Common myeloid progenitor, CD34-positive (primary cell): ENCODE data around the gene TNFSF13B.
A peak's percentile ranks its signal among the peaks of the same experiment; 100 is the strongest.
"Not testable (repeated sequence)": the region's sequence is repeated elsewhere in the genome, so short reads cannot be mapped to it uniquely, and the experiment has no call there.

Source experiments
- CTCF ChIA-PET: fragments of 350-600 bp; sonication (Branson Sonifier 250); formaldehyde crosslinking; loops from one replicate; lab custom pipeline; 2021; ENCODE audit warnings: antibody characterized with exemption; lab: Charles Lee
- POLR2A ChIA-PET: fragments of 350-600 bp; sonication (Branson Sonifier 250); formaldehyde crosslinking; loops from one replicate; lab custom pipeline; 2021; ENCODE audit warnings: antibody characterized with exemption; lab: Charles Lee
- DNase-seq, 3 donors: peaks; one replicate each; pipeline versions ENCODE4 v3.0.0 to v3.0.0-alpha.2; 2013
- H3K27ac ChIP-seq, 2 experiments: 1 replicate in 1 of 2; 2 replicates in 1 of 2; pipeline ENCODE4 v1.7.0; 2013; ENCODE audit warnings: inconsistent platforms in 2 of 2, low read length in 2 of 2, mild to moderate bottlenecking in 2 of 2, low read depth in 1 of 2, moderate library complexity in 1 of 2; ENCODE audit not compliant: severe bottlenecking in 2 of 2, insufficient read depth in 1 of 2, poor library complexity in 1 of 2
- H3K27me3 ChIP-seq, 5 experiments: replicated peaks in 2 of 5; 1 replicate in 3 of 5; 2 replicates in 2 of 5; pipeline versions ENCODE4 v1.6.1 to v1.7.0; 2013; ENCODE audit warnings: low read length in 4 of 5, mild to moderate bottlenecking in 2 of 5, moderate library complexity in 2 of 5, inconsistent platforms in 1 of 5; ENCODE audit not compliant: insufficient read depth in 5 of 5, control insufficient read depth in 4 of 5
- H3K36me3 ChIP-seq, 4 experiments: 1 replicate in 2 of 4; 2 replicates in 2 of 4; pipeline versions ENCODE4 v1.6.1 to v1.7.0; 2013; ENCODE audit warnings: low read length in 3 of 4, control low read depth in 1 of 4, mild to moderate bottlenecking in 1 of 4; ENCODE audit not compliant: control insufficient read depth in 4 of 4, insufficient read depth in 4 of 4
- H3K4me1 ChIP-seq, 4 experiments: 1 replicate in 3 of 4; 2 replicates in 1 of 4; pipeline versions ENCODE4 v1.6.1 to v1.7.1; 2013; ENCODE audit warnings: low read length in 3 of 4, mild to moderate bottlenecking in 3 of 4, control low read depth in 1 of 4, inconsistent platforms in 1 of 4, moderate library complexity in 1 of 4; ENCODE audit not compliant: control insufficient read depth in 4 of 4, insufficient read depth in 4 of 4; ENCODE audit errors: control extremely low read depth in 1 of 4
- H3K4me3 ChIP-seq, 7 experiments: 1 replicate in 4 of 7; 2 replicates in 3 of 7; pipeline versions ENCODE4 v1.5.1 to v1.7.0; 2013; ENCODE audit warnings: mild to moderate bottlenecking in 7 of 7, low read length in 6 of 7, moderate library complexity in 6 of 7, inconsistent platforms in 2 of 7, low read depth in 2 of 7, control low read depth in 1 of 7; ENCODE audit not compliant: insufficient read depth in 4 of 7, control insufficient read depth in 1 of 7; ENCODE audit errors: extremely low read depth in 1 of 7
- H3K9me3 ChIP-seq, 5 experiments: 1 replicate in 4 of 5; 2 replicates in 1 of 5; pipeline versions ENCODE4 v1.6.1 to v1.7.1; 2013; ENCODE audit warnings: low read length in 4 of 5, mild to moderate bottlenecking in 2 of 5, inconsistent platforms in 1 of 5, low read depth in 1 of 5, moderate library complexity in 1 of 5; ENCODE audit not compliant: control insufficient read depth in 4 of 5, insufficient read depth in 2 of 5; ENCODE audit errors: control extremely low read depth in 1 of 5
- WGBS: methylation state at CpG from one replicate; pipeline ENCODE4 v1.1.5; 2013; ENCODE audit not compliant: insufficient coverage; 5-methylcytosine and 5-hydroxymethylcytosine counted together

The TNFSF13B gene

GRCh38 chr13:108230377-108230776 lies 39.1 kb upstream of the TNFSF13B start:
- DNase-seq = no peak
- Histone ChIP-seq H3K4me1 (peaks cover 11 to 17% (median 12%) of the 10 kb centered on the region in 4 experiments), H3K9me3 (no peaks in the 10 kb centered on the region), H3K27me3 (no peaks in the 10 kb centered on the region), H3K4me3 (no peak overlapping the region), H3K27ac (no peak overlapping the region), H3K36me3 (peaks cover 0 to 7% (median 4%) of the 10 kb centered on the region in 4 experiments)
- ChIA-PET CTCF (interaction anchor here (1.0 to 1.7 kb wide), 2 partner anchors 12 to 42 kb away, joined by 3 to 6 read pairs; partner anchors contain the start of gene ABHD13), POLR2A (no interaction called here)

DNA sequence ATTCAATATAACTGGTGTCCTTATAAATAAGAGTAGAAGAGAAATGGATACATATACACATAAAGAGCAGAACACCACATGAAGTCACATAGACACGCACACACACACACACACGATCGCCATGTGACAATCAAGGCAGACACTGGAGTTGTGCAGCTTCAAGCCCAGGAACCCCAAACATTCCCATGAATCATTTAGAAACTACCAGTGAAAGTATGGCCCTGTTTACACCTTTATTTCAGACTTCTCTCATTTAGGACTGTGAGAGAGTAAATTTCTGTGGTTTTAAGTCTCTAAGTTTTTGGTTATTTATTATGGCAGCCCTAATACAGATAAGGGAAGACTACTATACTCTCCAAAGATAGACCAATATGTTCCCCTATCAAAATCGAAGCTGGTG lies 20.4 kb upstream of the TNFSF13B start:
- Histone ChIP-seq H3K9me3 (peaks cover 4 to 30% (median 5%) of the 10 kb centered on the region in 5 experiments), H3K4me1 (no peaks in the 10 kb centered on the region), H3K36me3 (peaks cover 0 to 2% (median under 1%) of the 10 kb centered on the region in 4 experiments), H3K27ac (no peak overlapping the region), H3K27me3 (no peaks in the 10 kb centered on the region), H3K4me3 (no peak overlapping the region)
- ChIA-PET POLR2A (no interaction called here), CTCF (no interaction called here)
- WGBS = 100% methylated on average over 3 of the region's 4 CpGs
- DNase-seq = no peak

GRCh38 chr13:108257248-108257647 lies 12.3 kb upstream of the TNFSF13B start:
- no peaks in the 10 kb centered on the region for H3K4me1 ChIP-seq
- no peak overlapping the region for H3K4me3 ChIP-seq
- 80% methylated on average over 1 of the region's 2 CpGs for WGBS
- H3K36me3 ChIP-seq = no peaks in the 10 kb centered on the region
- peak in 2 of 3 donors; percentile 35 to 53 for DNase-seq
- CTCF ChIA-PET = no interaction called here
- H3K9me3 ChIP-seq = no peaks in the 10 kb centered on the region
- no peaks in the 10 kb centered on the region for H3K27me3 ChIP-seq
- POLR2A ChIA-PET = no interaction called here
- no peak overlapping the region for H3K27ac ChIP-seq

DNA sequence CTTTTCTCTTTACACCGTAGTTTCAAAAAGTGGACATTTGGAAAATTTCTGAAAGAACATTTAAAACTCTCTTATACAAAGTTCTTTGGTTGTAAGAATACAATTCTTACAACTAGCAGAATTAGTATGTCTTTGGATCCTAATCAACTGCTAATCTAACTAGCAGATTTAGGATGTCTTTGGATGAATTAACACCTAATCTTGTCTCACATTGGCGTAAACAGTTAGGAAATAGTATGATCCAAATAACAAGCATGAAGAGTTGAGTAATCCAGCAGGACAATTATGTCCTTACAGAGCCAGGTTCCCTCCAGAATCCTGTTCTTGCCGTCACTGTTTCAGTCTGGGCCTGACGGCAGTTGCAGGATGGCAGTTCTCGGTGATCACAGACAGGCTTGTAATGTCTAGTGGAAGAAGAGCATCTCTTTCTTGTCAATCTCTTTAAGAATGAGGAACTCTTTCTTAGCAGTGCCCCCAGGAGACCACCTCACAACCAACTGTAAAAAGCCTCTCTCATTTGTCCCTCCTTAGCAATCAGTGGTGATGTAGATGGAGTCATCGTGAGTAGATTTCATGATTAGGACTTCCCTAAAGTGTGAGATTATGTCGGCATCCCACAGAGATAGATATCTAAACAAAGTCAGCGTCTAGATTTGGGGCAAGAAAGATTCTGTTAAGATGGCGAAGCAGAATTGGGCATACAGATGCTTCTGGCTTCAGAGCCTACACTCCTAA lies 5.7 kb upstream of the TNFSF13B start:
- ChIA-PET CTCF (no interaction called here), POLR2A (no interaction called here)
- DNase-seq = peak in 2 of 3 donors; percentile 38 to 52
- Histone ChIP-seq H3K27me3 (no peaks in the 10 kb centered on the region), H3K4me3 (no peak overlapping the region), H3K27ac (no peak overlapping the region), H3K36me3 (no peaks in the 10 kb centered on the region), H3K4me1 (peaks cover 24 to 40% (median 30%) of the 10 kb centered on the region in 4 experiments), H3K9me3 (peaks cover 0 to 1% (median 0%) of the 10 kb centered on the region in 5 experiments)
- 81% methylated on average over 7 of the region's 9 CpGs for WGBS

DNA sequence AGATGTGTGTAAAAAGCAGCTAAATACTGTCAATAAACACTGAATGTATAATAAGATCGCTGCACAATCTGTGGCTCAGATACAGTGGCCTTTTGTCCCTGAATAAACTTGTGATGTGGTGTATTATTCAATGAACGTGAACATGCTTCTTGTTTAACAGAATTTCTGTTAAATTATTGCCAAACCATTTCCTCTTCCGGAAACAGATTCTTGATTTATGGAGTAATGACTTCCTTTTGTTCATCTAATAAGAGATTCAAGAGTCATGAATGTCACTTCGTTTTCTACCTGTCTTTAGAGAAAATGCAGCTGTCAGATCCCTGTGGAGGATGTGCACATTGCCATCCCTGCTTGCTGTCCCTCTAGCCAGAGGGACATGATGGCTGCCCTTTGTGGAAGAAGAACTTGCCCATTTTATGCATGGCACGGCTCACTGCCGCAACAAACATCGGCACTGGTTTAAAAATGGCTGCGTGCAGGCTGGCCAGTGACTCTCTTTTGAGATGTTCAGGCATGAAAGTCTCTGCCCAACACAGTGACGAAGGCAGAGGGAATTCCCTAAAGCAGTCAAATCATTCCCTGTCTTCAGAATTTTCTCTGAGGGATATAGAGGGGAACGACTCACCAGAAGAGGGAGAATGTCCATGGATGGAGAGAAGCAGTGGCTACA lies 3.1 kb upstream of the TNFSF13B start:
- Histone ChIP-seq H3K9me3 (peaks cover 0 to 1% (median 0%) of the 10 kb centered on the region in 5 experiments), H3K36me3 (no peaks in the 10 kb centered on the region), H3K27ac (peak overlapping the region; percentile 56 to 61), H3K4me3 (peak overlapping the region in 6 of 7 experiments; percentile 28 to 74 (median 62)), H3K27me3 (no peaks in the 10 kb centered on the region), H3K4me1 (peaks cover 47 to 66% (median 54%) of the 10 kb centered on the region in 4 experiments)
- 0% methylated on average over 7 of the region's 10 CpGs for whole genome bisulfite sequencing
- ChIA-PET CTCF (interaction anchor here (1.1 to 1.6 kb wide), 2 partner anchors 9 to 22 kb away, joined by 3 to 4 read pairs; no protein-coding TSS in a partner anchor), POLR2A (no interaction called here)
- DNase-seq = peak; percentile 73 to 93 (median 87)

DNA sequence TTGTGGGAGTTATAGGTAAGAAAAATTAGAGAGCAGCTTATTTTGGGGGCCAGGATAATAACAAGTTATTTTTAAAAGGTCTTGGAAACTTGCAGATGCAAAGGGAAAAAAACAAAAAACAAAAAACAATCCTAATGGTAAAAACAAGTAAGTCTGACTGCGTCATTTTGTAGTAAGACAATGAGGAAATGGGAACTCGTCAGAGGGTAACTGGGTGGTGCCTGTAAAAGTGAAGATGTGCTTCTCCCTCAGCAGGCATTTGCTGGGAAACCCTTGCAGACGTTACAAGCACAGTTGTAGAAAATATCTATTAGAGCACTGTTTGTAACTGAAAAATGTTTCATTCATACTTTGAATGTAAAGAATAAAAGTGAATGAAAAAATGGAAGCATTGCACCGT lies 2.2 kb upstream of the TNFSF13B start:
- ChIA-PET POLR2A (no interaction called here), CTCF (interaction anchor here (1.1 kb wide), 1 partner anchor 23 kb away, joined by 3 read pairs; no protein-coding TSS in a partner anchor)
- H3K4me1 ChIP-seq = peaks cover 49 to 72% (median 57%) of the 10 kb centered on the region in 4 experiments
- H3K9me3 ChIP-seq = peaks cover 0 to 1% (median 0%) of the 10 kb centered on the region in 5 experiments
- no peaks in the 10 kb centered on the region for H3K27me3 ChIP-seq
- H3K4me3 ChIP-seq = no peak overlapping the region
- H3K36me3 ChIP-seq = no peaks in the 10 kb centered on the region
- no peak overlapping the region for H3K27ac ChIP-seq
- 60% methylated on average over 3 of the region's 4 CpGs for WGBS
- peak in 1 of 3 donors; percentile 29 for DNase-seq

DNA sequence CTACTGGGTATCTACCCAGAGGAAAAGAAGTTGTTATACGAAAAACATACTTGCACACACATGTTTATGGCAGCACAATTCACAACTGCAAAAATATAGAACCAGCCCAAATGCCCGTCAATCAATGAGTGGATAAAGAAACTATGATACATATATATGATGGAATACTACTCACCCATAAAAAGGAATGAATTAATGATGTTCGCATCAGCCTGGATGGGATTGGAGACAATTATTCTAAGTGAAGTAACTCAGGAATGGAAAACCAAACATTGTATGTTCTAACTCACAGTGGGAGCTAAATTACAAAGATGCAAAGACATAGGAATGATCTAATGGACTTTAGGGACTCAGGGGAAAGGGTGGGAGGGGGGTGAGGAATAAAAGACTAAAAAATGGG lies 1.7 kb upstream of the TNFSF13B start:
- H3K27me3 ChIP-seq, H3K27ac ChIP-seq, POLR2A ChIA-PET, H3K4me3 ChIP-seq, H3K36me3 ChIP-seq, DNase-seq, H3K9me3 ChIP-seq: not testable (repeated sequence)
- H3K4me1 ChIP-seq = peaks cover 49 to 74% (median 58%) of the 10 kb centered on the region in 4 experiments
- WGBS = no CpG with 5 or more reads among the region's 3 CpGs
- CTCF ChIA-PET = interaction anchor here (3.4 kb wide), 1 partner anchor 12 kb away, joined by 14 read pairs; no protein-coding TSS in a partner anchor
